Measurements from ENCODE around the gene TTL. TPM values are rescaled to one million over a fixed set of nuclear protein-coding genes. Genes with fewer than 3 reads are reported as not detected.
A peak's percentile ranks its signal among the peaks of the same experiment; 100 is the strongest.

Gene TTL
- polyA plus RNA-seq, 1 donor from 2014 or later = 53.8 TPM

DNA sequence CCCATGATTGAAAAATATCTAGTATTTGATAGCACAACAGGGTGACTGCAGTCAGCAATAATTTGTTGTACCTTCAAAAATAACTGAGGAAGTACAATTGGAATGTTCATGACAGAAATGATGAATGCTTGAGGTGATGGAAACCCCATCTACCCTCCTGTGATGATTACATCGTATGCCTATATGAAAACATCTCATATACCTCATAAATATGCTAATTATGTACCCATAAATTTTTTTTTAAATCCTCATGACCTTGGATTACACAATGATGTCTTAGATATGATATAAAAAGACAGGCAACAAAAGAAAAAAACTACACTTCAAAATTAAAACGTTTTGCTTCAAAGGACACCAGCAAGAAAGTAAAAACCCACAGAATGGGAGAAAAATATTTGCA is 59.0 kb downstream of the TTL start:
- H3K9me3 ChIP-seq (ENCODE audit: low read length) = no peaks in the 10 kb centered on the region
- H3K4me2 ChIP-seq (ENCODE audit: low read length) = no peak overlapping the region
- H3K9ac ChIP-seq (ENCODE audit: low read length) = no peak overlapping the region
- H3K4me3 ChIP-seq (ENCODE audit: low read length) = peak overlapping the region; percentile 86
- H3K27ac ChIP-seq (ENCODE audit: low read length) = no peak overlapping the region
- no peak overlapping the region for H2AFZ ChIP-seq (ENCODE audit: low read depth, low read length)
- peaks cover 14% of the 10 kb centered on the region for H3K79me2 ChIP-seq (replicated peaks; ENCODE audit: insufficient read depth, low read length)
- H3F3A ChIP-seq (ENCODE audit: insufficient read depth, low read length, poor library complexity, severe bottlenecking) = no peaks in the 10 kb centered on the region
- no peaks in the 10 kb centered on the region for H3K27me3 ChIP-seq (ENCODE audit: insufficient read depth, low read depth, low read length)
- H3K36me3 ChIP-seq (ENCODE audit: insufficient read depth, low read length) = no peaks in the 10 kb centered on the region
- H3K9me2 ChIP-seq (ENCODE audit: insufficient read depth, low read length) = no peaks in the 10 kb centered on the region
- no peaks in the 10 kb centered on the region for H4K20me1 ChIP-seq (ENCODE audit: insufficient read depth)
- TF ChIP-seq, protein P1, sequence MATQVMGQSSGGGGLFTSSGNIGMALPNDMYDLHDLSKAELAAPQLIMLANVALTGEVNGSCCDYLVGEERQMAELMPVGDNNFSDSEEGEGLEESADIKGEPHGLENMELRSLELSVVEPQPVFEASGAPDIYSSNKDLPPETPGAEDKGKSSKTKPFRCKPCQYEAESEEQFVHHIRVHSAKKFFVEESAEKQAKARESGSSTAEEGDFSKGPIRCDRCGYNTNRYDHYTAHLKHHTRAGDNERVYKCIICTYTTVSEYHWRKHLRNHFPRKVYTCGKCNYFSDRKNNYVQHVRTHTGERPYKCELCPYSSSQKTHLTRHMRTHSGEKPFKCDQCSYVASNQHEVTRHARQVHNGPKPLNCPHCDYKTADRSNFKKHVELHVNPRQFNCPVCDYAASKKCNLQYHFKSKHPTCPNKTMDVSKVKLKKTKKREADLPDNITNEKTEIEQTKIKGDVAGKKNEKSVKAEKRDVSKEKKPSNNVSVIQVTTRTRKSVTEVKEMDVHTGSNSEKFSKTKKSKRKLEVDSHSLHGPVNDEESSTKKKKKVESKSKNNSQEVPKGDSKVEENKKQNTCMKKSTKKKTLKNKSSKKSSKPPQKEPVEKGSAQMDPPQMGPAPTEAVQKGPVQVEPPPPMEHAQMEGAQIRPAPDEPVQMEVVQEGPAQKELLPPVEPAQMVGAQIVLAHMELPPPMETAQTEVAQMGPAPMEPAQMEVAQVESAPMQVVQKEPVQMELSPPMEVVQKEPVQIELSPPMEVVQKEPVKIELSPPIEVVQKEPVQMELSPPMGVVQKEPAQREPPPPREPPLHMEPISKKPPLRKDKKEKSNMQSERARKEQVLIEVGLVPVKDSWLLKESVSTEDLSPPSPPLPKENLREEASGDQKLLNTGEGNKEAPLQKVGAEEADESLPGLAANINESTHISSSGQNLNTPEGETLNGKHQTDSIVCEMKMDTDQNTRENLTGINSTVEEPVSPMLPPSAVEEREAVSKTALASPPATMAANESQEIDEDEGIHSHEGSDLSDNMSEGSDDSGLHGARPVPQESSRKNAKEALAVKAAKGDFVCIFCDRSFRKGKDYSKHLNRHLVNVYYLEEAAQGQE (IDR thresholded peaks at IDR 0.05; ENCODE audit: borderline replicate concordance) = no peak
- TF ChIP-seq POLR2AphosphoS5 (IDR thresholded peaks at IDR 0.05) (no peak), RAD21 (conservative IDR thresholded peaks at IDR 0.05) (no peak), SMC3 (conservative IDR thresholded peaks at IDR 0.05; ENCODE audit: poor library complexity) (no peak), EZH2 (IDR thresholded peaks at IDR 0.05; ENCODE audit: borderline replicate concordance, insufficient read depth, low read length, poor library complexity, severe bottlenecking) (no peak), TAF1 (IDR thresholded peaks at IDR 0.05; ENCODE audit: low read depth) (no peak), EP300 (conservative IDR thresholded peaks at IDR 0.05; ENCODE audit: poor library complexity, severe bottlenecking) (no peak), MXI1 (conservative IDR thresholded peaks at IDR 0.05; ENCODE audit: poor library complexity, severe bottlenecking) (no peak)
- TF ChIP-seq, protein P2, sequence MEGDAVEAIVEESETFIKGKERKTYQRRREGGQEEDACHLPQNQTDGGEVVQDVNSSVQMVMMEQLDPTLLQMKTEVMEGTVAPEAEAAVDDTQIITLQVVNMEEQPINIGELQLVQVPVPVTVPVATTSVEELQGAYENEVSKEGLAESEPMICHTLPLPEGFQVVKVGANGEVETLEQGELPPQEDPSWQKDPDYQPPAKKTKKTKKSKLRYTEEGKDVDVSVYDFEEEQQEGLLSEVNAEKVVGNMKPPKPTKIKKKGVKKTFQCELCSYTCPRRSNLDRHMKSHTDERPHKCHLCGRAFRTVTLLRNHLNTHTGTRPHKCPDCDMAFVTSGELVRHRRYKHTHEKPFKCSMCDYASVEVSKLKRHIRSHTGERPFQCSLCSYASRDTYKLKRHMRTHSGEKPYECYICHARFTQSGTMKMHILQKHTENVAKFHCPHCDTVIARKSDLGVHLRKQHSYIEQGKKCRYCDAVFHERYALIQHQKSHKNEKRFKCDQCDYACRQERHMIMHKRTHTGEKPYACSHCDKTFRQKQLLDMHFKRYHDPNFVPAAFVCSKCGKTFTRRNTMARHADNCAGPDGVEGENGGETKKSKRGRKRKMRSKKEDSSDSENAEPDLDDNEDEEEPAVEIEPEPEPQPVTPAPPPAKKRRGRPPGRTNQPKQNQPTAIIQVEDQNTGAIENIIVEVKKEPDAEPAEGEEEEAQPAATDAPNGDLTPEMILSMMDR (IDR thresholded peaks at IDR 0.05; ENCODE audit: poor library complexity, severe bottlenecking) = no peak

DNA sequence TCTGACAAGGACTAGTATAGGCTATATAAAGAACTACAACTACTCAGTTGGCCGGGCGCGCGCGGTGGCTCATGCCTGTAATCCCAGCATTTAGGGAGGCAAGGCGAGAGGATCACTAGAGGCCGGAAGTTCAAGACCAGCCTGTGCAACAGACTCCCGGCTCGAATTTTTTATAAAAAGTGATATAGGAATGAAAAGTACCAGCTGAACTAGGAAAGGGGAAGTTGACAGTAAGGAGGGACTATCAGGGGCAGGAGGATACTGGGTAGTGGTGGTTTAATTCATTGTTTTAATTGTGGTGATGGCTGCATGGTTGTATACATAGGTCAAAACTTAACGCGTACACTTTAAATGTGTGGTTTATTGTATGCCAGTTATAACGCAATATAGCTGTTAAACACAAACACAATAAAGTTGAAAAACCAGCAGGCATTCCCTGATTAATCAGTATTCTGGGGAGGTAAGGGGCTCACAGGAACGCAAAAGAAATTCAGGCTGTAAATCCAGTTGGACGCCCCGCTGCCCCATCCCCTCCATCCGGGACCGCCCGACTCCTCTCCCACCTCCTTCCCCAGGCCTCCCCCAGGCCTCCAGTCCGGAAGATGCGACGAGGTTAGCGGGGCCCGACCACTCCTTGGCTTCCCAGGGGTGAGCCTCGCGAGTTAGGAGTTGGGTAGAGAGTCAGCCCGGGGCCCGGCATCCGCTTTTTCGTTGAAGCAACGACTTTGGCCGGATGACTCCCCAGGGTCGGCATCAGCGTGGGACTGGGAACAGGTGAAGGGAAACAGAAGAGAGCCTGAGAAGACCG is 59.6 kb downstream of the TTL start:
- no peaks in the 10 kb centered on the region for H4K20me1 ChIP-seq (ENCODE audit: insufficient read depth)
- no peaks in the 10 kb centered on the region for H3F3A ChIP-seq (ENCODE audit: insufficient read depth, low read length, poor library complexity, severe bottlenecking)
- peak overlapping the region; percentile 86 for H3K4me3 ChIP-seq (ENCODE audit: low read length)
- H3K27ac ChIP-seq (ENCODE audit: low read length) = peak overlapping the region; percentile 61
- no peaks in the 10 kb centered on the region for H3K9me3 ChIP-seq (ENCODE audit: low read length)
- H3K79me2 ChIP-seq (replicated peaks; ENCODE audit: insufficient read depth, low read length) = peaks cover 14% of the 10 kb centered on the region
- H3K9ac ChIP-seq (ENCODE audit: low read length) = peak overlapping the region; percentile 70
- H3K4me2 ChIP-seq (ENCODE audit: low read length) = peak overlapping the region; percentile 35
- TF ChIP-seq SMC3 (conservative IDR thresholded peaks at IDR 0.05; ENCODE audit: poor library complexity) (no peak), MXI1 (conservative IDR thresholded peaks at IDR 0.05; ENCODE audit: poor library complexity, severe bottlenecking) (no peak), EZH2 (IDR thresholded peaks at IDR 0.05; ENCODE audit: borderline replicate concordance, insufficient read depth, low read length, poor library complexity, severe bottlenecking) (no peak), POLR2AphosphoS5 (IDR thresholded peaks at IDR 0.05) (no peak), TAF1 (IDR thresholded peaks at IDR 0.05; ENCODE audit: low read depth) (no peak), RAD21 (conservative IDR thresholded peaks at IDR 0.05) (no peak), EP300 (conservative IDR thresholded peaks at IDR 0.05; ENCODE audit: poor library complexity, severe bottlenecking) (no peak)
- TF ChIP-seq, protein P2 (IDR thresholded peaks at IDR 0.05; ENCODE audit: poor library complexity, severe bottlenecking) = no peak
- TF ChIP-seq, protein P1 (IDR thresholded peaks at IDR 0.05; ENCODE audit: borderline replicate concordance) = no peak
- H3K36me3 ChIP-seq (ENCODE audit: insufficient read depth, low read length) = no peaks in the 10 kb centered on the region
- H3K27me3 ChIP-seq (ENCODE audit: insufficient read depth, low read depth, low read length) = no peaks in the 10 kb centered on the region
- H2AFZ ChIP-seq (ENCODE audit: low read depth, low read length) = peak overlapping the region; percentile 62
- no peaks in the 10 kb centered on the region for H3K9me2 ChIP-seq (ENCODE audit: insufficient read depth, low read length)

All from neural cell (in vitro differentiated cells).